HG03135 (cell line): ENCODE measurements around the gene ESX1.
"Not testable (repeated sequence)": the region's sequence is repeated elsewhere in the genome, so short reads cannot be mapped to it uniquely, and the experiment has no call there.

Experiments used
- ATAC-seq: cut with Tn5 transposase; IDR thresholded peaks from one replicate; pipeline ENCODE4 v1.9.1; 2021; ENCODE audit warnings: mild to moderate bottlenecking, moderate library complexity; ENCODE audit not compliant: unreplicated experiment

Gene ESX1

DNA sequence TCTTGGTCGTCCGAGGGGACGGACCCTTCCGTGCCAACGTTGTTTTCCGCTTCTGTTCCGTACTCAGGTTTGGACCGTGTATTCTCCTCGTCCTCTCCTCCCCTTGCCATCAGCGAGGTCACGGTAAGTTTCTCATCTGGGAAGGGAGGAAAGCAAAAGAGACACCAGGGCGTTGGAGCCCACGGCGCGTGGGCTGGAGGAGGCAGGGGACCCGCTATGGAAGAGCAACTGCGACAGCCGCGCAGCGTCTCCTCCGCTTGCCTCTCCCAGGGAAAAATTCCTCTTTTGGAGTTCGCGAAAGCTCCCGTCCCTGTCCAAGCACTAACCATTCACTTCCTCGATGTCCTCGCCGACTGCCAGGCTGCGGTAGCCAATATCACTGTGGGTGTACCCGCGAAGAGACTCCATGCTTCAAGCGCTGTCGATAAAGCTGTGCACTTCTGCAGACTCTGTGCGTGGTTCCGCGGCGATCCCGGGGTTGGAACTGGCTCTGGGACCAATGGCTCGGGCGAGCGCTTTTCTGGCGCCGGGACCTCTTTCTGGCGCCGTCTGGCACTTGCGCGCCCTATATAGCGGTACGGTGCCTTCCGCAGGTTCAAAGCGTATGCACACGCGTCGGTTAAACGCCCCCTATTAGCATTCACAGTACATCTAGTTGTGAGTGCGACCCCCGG is at the start of gene ESX1:
TSS of gene ESX1 (minus strand) at position 492 of the 674 bp plus-strand sequence. CDS start at position 408, 84 bp downstream.
- ATAC-seq: no peak

DNA sequence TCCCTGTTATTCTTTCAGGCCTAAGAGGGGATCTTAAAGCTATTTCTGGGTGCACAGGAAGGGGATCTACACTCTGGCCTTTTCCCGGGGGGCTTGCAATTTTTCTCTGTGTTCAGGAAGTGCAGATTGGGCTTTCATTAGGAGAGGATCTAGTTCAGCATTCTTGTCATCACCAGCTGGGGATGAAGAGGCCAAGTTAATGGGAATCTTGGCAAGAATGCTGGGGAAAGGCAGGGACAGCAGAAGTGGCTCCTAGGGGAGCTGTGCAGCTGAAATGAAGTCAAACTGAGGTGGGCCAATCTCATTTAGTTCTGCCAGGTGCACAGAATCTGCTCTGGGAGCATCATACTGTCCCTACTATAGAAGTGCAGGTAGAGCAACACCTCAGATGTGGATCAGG is 40.9 kb upstream of the ESX1 start:
- ATAC-seq: no peak

- no peak for ATAC-seq
These were observed 34.2 kb upstream of the ESX1 start for GRCh38 chrX:104288961-104289360.

DNA sequence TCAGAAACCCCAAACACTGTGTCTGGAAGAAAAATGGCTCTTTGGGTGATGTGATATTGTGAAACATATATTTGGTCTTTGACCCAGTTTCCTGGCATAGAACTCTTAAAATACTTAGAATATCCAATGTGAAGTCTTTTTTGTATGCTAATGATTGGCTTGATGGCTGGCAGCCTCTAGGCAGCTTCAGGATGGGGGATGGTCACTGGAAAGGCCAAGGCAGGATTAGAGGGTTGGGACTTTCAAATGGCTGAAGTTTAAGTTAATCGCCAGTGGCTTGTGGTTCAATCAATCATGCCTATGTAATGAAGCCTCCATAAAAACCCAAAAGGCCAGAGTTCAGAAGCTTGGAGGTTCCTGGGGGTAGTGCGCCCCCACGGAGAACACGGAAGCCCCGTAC is 33.5 kb upstream of the ESX1 start:
- ATAC-seq: no peak

DNA sequence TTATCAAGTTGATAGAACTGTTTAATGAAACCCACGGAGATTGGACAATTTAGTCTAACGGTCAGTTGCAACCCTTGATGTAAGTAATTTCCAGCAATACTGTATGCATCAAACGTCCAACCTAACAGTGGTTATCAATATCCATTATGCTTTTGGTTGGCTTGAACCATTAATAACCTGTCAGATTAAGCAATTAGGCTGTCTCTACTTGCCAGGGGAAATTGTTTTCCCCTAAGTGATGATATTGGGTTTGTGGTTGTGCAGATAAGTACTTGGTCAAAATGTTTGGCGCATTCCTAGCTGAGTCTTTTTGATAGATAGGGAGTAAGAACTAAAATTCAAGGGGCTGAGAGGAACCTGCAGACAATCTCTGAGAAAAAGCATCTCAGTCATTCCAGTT is 30.5 kb upstream of the ESX1 start:
- no peak for ATAC-seq

- no peak for ATAC-seq
These were observed 29.8 kb upstream of the ESX1 start for GRCh38 chrX:104284507-104284906.

DNA sequence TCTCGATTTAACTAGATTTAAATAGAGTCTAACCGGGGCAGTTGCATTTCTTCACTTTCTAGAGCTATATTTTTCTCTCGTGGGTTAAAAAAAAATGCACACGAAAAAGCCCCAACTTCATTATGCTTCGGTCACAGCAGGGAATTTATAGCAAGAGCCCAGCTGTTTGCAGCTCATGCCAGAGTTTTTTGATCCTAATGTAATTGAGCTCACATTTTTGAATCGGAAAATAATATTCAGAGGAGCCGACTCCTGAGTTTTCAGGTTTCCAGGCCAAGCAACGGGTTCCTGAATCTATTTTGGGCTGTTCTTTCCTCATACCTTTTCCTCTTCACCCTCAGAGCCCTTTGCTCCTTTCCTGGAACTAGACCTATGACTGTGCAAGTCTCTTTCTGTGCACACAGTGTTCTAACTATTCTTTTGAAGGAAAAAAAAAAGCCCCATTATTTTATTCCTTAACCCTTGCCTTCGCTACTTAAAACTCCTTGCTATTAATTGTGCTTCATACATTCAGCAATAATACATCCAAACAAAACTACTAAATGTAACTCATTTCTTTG is 27.5 kb upstream of the ESX1 start:
- no peak for ATAC-seq

DNA sequence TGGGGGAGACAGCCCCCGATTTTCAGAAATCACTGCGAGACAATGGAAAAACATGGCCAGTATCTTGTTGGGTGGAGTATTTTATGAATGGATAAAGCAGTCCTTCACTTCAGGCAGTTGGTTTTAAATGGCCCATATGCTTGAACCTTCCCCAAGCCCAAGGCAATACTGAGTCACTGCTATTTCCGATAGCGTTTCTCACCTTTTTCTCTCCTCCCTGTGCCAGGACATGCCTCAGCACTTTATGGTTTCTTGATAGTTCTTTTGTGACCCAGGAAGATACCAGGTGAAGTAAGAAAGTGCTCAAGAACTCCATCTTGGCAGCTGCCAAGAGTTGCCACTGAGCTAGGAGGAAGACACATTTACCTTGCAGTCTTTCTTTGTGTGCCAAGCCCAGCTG is 26.8 kb upstream of the ESX1 start:
- ATAC-seq: no peak

GRCh38 chrX:104280609-104281008 is 25.9 kb upstream of the ESX1 start:
- no peak for ATAC-seq

- no peak for ATAC-seq
These were observed 16.3 kb upstream of the ESX1 start for GRCh38 chrX:104270916-104271512.

DNA sequence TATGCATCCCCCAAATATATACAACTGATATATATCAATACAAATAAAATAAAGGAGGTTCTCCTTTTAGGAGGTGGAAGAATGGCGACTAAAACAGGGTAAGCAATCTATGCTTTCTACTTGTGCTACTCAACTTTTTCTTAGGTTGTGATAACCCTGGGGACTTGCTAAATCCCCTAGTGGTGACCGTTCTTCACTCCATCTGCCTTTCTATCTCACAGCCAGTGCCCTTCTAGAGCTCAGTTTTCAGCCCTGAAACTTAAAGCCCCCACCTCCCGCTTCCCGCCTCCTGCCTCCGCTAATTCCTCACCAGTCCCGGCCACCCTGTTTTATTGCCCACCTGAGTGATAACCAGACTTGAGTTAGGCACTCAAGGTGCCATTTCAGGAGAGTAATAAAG is 15.5 kb upstream of the ESX1 start:
- no peak for ATAC-seq

DNA sequence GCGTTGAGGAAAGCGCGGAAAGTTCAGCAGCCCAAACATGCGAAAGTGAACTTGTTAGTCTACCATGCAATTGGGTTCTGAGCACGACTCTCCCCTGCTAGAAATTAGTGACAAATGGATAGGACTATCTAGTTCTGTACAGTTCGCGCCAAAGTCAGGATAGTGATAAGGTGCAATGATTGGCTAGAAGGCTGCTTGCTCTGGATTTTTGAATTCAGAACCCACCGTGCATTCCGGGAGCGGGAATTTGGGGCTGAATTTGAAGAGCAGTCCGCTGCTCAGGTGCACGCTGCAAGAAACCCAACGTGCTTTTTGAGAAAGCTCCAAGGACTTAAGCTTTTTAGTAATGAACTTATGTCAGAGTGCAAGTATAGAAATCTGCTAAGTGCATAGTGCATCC is 732 bp upstream of the ESX1 start:
- no peak for ATAC-seq

DNA sequence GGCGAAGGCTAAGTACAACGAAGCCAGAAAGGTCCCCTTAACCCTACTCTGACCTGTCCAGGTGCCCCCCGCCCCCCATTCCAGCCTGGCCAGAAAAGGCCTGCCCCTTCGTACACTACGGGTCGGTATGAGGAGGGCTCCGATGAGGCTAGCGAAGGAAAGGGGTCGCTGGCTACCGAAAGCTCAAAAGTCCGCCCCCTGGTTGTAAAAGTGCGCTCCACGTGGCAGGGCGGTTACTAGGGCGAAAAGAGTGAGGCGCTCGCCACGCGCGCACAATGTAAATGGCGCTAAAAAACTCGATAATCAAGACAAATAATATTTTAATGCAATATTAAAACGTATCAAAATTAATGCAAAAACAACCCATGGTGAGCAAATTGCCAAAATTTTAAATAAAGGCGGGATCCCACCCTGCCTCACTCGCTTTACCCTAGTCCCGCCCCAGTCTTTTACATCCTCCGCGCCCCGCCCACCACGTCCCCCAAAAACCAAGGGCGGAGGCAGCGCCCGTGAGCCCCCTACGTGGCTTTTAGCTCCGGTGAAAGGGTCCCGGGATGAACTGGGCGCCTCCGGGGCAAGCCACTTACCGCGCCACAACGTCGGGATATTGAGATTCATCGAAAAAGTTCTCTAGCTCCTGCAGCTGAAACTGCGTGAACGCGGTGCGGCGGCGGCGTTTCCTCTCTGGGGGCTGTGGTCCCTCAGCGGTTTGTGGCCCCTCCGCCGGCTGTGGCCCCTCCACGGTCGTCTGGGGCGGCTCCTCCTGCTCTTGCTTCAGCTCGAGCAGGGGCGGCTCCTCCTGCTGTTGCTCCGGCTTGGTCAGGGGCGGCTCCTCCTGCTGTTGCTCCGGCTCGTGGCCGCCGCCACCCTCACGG is 929 bp downstream of the ESX1 start:
- ATAC-seq: no peak

DNA sequence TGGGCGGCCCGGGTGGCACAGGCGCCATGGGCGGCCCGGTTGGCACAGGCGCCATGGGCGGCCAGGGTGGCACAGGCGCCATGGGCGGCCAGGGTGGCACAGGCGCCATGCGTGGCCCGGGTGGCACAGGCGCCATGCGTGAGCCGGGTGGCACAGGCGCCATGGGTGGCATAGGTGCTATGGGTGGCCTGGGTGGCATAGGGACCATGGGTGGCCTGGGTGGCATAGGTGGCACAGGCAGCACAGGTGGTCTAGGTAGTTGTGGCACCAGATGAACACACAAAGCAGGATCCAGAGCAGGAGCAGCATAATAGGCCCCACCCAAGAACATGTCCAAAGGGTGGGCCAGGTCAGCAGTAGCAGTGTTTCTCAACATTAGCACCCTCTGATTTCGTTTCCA is 4.3 kb downstream of the ESX1 start:
- ATAC-seq: no peak

DNA sequence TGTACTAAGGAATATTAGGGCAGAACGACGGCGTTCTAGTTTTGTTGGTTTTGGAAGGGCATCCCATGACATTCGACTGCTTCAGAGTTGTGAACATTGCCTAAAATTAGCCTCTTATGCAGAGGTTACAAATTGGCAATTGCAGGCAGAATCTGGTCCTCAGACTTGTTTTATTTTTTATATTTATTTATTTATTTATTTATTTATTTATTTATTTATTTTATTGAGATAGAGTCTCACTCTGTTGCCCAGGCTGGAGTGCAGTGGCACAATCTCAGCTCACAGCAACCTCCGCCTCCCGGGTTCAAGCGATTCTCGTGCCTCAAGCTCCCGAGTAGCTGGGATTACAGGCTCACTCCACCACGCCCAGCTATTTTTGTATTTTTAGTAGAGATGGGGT is 24.7 kb downstream of the ESX1 start:
- not testable (repeated sequence) for ATAC-seq

- ATAC-seq: no peak
These were observed 43.5 kb downstream of the ESX1 start for GRCh38 chrX:104211187-104211586.

DNA sequence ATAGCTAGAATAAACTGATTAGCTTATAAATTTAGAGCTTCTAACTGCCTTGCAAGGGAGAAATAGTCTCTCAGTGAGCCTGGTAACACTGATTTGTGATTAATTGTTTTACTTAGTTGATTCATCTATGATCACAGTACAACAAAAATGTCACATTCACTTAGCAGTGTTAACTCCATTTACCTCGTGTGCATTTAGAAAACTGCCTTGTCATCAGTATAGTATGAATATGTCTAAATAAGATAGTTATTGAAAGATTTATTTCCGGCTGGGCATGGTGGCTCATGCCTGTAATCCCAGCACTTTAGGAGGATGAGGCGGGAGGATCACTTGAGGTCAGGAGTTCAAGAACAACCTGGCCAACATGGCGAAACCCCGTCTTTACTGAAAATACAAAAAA is 49.2 kb downstream of the ESX1 start:
- ATAC-seq: no peak
